HG02970 (cell line): ENCODE results near the gene TMEM120B.
"Not testable (repeated sequence)": the region's sequence is repeated elsewhere in the genome, so short reads cannot be mapped to it uniquely, and the experiment has no call there.

Experiments
- ATAC-seq: cut with Tn5 transposase; IDR thresholded peaks from one replicate; pipeline ENCODE4 v1.9.1; 2021; ENCODE audit warnings: mild to moderate bottlenecking, moderate library complexity, moderate number of reproducible peaks; ENCODE audit not compliant: unreplicated experiment, low FRiP score

The TMEM120B gene

DNA sequence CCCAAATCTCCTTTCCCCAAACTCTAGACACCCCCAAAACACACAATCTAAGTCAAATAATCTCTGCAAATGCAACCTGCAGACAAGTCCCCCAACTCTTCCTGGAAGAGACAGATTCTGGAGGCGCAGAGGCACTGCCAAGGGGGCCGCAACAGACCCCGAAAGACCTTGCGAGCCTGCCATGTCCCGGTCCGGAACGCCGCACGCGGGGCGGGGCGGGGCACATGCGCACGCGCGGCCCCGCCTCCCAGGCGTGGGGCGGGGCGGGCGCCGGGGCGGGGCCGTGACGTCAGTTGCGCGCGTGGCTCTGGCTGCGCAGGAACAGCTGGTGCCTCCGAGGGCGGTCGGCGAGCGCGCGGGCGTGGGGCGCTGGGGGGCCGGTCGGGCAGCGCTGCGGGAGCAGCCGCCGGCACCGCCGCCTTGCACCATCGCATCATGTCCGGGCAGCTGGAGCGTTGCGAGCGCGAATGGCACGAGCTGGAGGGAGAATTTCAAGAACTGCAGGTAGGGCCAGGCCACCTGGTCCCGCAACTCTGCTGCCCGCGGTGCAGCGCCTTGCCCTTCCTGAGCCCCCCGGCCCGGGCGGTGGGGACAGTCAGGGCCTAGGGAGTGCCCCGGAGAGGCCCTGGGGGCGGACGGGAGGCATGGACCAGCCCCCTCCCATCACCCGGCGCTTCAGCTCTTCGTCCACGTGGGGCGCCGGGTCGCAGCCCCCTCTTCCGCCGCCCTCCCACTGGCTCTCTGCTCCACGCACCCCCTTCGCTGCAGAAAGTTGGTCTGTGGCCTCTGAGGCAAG is at the start of gene TMEM120B:
Gene TMEM120B, plus strand, starts transcription at position 292 of the 796 bp plus-strand sequence. Its CDS starts 144 bp downstream, at position 436.
- ATAC-seq, result peak; percentile 87

DNA sequence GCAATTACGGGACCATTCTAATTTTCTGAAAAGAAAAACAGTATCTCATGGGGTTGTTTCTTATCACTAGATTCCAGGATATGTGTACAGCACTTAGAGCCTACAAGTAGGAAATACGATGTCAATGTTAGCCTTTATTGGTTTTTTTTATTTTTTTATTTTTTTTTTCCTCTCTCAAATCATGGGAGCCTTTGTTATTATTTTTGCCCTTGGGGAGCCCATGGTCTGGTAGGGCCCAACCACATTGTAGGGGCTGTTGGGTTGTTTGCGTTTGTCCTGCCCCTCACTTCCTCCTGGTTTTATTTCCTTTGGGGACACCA is 49.0 kb upstream of the TMEM120B start:
- no peak for ATAC-seq

DNA sequence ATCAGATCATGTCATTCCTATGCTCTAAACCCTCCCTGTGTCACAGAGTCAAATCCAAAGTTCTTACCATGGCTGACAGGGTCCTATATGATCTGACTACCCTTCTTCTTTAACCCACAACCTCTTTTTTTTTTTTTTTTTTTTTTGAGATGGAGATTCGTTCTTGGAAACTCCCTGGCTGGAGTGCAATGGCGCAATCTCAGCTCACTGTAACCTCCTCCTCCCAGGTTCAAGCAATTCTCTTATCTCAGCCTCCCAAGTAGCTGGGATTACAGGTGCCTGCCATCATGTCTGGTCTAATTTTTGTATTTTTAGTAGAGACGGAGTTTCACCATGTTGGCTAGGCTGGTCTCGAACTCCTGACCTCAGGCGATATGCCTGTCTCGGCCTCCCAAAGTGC is 45.7 kb upstream of the TMEM120B start:
- not testable (repeated sequence) for ATAC-seq

DNA sequence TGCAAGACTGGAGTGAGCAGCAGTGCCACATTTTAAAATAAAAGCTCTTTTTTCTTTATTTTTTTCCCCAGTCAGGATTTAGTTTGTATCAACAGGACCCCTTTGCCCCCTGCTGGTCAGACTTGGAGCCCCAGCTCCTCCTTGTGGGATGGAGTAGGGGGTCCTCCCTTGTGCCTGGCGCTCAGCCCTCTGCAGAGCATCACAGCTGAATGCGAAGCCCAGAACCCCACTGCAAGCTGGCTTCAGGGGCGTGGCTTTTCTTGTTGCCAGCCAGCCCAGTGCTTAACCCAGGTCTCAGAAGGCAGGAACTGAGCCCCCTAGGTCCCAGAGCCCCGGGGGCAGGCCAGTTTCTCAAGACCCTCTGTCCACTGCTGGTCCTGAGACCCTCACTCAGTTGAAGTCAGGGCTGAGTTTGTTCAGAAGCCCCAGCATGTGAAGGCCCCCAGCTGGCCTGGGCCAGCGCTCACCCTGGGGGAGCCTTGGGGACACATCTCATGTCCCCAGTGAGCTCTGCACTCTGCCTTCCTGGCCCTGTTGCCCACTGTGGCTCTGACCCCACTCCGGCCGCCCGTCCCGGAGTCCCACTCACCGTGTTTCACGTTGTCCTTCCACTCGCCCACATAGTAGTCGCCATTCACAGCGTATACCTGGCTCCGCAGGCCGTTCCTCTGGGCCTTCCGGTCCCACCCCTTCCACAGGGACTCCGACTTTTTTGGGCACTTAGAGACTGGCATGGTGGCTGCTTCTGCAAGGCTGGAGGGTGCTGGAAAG is 43.6 kb upstream of the TMEM120B start:
- ATAC-seq, result no peak

DNA sequence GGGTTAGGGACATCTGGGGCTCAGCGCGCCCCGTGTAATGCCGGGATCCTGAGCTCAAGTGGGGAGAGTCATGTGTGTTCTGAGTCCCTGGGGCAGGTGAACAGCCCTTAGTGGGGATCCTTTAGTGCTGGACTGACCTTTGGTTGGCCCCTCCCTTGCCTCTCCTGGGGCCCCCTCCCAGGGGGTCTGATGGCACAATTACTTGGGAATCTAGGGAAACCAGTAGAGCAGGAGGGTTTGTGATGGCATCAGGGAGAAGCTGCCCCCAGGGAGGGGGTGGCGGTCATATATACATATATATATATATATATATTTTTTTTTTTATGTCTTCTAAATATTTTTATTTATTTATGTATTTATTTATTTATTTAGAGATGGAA is 43.0 kb upstream of the TMEM120B start, which contains the start of gene MORN3:
Gene MORN3, minus strand, starts transcription at position 134 of the 380 bp plus-strand sequence. CDS start 171 bp downstream, outside the sequence.
- no peak for ATAC-seq

DNA sequence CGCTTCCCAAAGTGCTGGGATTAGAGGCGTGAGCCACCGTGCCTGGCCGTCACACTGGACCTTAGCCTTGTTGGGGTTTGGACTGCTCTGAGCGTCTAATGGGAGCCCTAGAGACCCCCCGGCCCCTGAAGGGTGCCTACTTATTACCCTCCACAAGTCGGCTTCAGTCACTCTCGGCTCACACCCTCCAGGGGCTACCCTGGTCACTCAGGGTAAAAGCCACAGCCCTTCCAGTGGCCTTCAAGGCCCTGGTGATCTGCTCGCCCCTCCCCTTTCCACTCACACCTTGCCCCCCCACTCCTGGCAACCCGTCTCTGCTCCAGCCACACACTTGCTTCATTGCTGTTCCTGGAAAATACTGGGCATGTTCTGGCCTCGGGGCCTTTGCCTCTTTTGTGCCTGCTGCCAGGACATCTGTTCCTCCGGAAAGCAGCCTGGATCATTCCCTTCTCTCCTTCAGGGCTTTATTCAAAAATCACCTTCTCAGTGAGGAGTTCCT is 39.5 kb upstream of the TMEM120B start:
- ATAC-seq, result no peak

DNA sequence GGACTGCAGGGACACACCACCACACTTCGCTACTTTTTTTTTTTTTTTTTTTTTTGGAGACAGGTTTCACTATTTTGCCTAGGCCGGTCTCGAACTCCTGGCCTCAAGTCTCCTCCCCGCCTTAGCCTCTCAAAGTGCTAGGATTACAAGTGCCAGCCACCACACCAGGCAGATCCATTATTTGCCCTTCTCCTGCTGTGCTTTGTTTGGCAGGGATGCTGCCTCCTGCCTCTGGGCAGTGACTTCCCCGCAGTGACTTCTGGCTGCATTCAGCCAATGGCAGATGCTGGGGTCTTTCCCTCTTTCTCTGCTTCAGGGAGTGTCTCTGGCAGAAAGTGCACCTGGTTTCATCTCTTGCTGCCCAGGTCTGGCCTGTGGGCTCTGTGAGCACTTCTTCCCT is 36.4 kb upstream of the TMEM120B start:
- ATAC-seq, result no peak

DNA sequence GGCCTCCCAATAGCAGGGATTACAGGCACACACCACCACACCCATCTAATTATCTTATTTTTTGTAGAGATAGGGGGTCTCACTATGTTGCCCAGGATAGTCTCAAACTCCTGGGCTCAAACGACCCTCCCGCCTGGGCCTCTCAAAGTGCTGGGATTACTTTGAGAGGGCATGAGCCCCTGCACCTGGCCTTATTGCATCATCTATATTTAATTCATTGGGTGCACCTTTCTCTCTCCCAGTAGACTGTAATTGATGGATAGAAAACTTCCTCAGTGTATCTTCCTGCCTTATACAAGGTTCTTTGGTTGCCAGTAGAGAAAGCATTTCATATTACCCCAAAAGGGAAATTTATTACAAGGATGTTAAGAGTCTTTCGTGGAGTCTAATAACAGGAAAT is 34.2 kb upstream of the TMEM120B start:
- ATAC-seq, result no peak

DNA sequence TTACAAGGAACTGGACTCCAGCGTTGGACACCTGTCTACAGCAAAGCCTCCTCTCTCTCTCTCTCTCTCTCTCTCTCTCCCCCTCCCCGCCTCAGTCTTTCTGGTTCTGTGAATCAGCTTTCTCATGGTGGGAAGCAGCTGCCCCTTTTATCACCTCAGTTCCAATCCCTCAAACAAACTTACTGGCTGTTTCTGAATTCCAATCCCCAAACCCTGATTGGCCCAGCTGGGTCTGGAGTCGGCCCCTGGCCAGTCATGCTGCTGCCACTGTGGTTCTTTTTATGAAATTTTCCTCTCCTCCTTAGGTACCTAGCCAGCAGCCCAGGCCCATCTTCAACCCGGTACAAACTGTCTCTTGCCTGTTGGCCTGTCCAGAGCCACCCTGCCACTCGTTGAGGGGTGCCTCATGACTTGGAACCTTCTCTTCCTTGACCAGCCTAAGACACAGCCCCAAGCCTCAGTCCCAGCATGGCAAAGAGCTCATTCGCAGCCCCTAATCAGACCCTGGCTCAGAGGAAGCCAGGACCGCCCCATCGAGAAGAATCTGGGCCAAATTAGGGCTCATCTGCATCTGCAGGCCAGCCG is 33.7 kb upstream of the TMEM120B start:
- ATAC-seq, result no peak

DNA sequence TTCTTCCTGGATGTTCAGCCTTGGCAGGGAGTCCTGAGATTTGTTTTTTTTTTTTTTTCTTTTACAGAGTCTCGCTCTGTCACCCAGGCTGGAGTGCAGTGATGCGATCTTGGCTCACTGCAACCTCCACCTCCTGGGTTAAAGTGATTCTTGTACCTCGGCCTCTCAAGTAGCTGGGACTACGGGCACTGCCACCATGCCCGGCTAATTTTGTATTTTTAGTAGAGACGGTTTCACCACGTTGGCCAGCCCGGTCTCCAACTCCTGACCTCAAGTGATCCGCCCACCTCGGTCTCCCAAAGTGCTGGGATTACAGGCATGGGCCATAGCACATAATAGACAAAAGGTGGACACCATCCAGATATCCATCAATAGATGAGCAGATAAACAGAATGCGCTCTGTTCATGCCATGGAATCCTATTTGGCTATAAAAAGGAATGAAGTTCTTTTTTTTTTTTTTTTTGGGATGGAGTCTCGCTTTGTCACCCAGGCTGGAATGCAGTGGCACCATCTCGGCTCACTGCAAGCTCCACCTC is 32.8 kb upstream of the TMEM120B start:
- ATAC-seq, result not testable (repeated sequence)

DNA sequence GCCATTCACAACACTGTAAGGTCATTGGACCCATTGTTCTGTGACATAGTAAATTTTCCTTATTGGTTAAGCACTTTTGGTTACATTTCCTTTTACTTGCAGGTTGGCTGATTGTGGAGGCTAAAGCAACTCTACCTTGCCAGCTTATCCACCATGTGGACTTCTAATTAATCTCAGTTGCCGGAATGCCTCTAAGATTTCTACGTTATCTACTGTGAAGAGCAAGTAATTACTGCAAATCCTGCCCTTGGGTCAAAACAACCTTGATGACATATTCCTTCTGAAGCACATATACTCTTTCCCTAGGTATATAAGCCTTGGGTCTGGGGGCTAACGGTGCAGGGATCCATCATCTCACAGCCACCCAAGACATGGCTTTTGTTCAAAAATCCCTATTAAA is 23.6 kb upstream of the TMEM120B start:
- no peak for ATAC-seq

DNA sequence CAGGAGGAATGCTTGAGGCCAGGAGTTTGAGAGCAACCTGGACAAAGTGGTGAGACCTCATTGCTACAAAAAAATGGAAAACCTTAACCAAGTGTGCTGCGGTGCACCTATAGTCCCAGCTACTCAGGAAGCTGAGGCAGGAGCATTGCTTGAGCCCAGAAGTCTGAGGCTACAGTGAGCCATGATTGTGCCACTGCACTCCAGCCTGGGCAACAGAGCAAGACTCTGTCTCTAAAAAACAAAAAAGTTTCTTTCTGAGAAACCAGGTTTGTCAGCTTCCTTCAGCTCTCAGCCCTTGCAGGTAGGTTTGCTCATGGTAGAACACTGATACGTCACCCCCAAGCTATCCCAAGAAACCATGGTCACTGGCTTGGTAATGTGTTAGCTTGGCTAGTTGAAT is 23.1 kb upstream of the TMEM120B start:
- no peak for ATAC-seq

DNA sequence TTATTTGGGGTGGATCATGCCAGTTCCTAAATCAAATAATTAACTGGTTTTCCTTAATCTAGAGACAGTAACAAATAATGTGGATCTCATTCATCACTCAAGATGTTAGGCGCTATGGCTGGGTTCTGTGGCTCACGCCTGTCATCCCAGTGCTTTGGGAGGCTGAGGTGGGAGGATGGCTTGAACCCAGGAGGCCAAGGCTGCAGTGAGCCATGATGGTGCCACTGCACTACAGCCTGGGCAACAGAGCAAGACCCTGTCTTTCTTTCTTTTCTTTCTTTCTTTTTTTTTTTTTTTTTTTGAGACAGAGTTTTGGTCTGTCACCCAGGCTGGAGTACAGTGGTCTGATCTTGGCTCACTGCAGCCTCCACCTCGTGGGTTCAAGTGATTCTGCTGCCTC is 19.8 kb upstream of the TMEM120B start:
- not testable (repeated sequence) for ATAC-seq

DNA sequence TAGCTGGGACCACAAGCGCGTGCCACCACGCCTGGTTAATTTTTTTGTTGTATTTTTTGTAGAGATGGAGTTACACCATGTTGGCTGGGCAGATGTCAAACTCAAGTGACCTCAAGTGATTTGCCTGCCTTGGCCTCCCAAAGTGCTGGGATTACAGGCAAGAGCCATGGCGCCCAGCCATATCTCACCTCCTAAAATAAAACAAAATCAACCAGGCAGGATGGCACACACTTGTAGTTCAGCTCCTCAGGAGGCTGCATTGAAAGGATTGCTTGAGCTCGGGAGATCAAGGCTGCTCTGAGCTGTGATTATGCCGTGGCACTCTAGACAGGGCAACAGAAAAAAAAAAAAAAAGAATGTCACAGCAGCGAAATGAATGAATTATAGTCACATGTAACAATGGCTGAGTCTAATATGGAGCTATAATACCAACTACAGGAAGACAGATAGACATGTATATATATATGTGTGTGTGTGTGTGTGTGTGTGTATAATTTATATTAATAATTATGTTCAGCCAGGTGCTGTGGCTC is 19.3 kb upstream of the TMEM120B start:
- ATAC-seq, result no peak

DNA sequence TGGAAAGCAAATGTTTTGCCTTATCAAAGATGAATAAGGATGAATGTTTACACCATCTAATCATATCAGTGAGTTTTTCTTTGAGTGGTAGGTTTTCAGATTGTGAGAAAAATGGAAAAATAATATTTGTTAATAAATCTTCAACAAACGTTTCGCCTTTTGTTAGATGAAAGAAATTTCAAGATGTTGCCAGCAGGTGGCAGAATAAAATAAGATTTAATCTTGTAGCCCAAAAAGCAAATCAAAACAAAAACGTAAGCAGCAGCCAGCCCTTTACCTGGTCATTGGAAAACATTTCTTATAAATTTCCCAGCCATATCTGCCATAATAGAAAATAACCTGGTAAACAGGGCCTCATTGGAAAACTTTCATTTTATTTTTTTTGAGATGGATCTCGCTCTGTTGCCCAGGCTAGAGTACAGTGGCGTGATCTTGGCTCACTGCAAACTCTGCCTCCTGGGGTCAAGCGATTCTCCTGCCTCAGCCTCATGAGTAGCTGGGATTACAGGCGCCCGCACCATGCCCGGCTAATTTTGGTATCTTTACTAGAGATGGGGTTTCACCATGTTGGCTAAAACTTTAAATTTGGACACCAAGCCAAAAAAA is 15.4 kb upstream of the TMEM120B start:
- ATAC-seq, result no peak

DNA sequence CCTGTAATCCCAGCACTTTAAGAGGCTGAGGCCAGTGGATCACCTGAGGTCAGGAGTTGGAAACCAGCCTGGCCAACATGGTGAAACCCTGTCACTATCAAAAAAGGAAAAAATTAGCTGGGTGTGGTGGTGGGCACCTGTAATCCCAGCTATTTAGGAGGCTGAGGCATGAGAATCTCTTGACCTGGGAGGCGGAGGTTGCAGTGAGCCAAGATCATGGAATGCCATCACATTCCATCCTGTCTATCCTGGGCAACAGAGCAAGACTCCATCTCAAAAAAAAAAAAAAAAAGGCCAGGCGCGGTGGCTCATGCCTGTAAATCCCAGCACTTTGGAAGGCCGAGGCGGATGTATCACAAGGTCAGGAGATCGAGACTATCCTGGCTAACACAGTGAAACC is 14.7 kb upstream of the TMEM120B start:
- not testable (repeated sequence) for ATAC-seq

DNA sequence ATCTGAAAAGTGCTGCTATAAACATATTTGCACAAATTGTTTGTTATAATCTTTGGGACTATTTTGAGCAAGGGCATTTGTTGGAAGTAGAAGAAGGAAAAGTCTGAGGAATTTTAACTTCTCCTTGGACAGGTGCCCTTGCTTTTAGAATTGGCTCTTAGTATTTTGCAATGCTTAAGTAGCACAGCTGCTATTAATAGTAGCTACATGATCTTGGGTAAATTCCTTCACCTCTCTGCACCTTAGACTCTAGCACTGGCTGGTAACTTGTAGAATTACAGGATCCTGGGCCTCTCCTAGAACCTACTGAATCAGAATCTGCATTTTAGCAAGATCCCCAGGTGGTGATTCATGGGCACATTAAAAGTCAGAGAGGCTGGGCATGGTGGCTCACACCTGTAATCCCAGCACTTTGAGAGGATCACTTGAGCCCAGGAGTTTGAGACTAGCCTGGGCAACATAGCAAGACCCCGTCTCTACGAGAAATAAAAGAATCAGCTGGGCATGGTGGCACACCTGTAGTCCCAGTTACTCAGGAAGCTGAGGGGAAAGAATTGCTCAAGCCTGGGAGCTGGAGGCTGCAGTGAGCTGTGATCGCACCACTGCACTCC is 10.8 kb upstream of the TMEM120B start:
- ATAC-seq, result no peak

DNA sequence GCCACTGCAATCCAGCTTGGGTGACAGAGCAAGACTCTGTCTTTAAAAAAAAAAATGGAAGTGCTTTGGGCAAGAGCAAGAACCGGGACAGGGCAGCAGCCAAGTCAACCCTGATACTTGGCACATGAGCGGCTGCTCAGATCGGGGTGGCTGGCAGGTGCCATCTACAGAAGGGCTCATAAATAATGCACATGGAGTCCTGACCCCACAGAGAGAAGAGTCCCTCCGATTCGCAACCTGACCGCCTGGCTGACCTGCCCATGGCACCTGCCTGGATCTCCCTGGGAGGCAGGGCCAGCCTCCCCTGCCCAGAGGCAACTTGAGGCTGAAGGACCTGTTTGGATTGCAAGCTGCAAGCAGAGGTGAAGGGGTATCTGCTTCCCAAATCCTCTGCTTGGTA is 9.6 kb upstream of the TMEM120B start:
- no peak for ATAC-seq

DNA sequence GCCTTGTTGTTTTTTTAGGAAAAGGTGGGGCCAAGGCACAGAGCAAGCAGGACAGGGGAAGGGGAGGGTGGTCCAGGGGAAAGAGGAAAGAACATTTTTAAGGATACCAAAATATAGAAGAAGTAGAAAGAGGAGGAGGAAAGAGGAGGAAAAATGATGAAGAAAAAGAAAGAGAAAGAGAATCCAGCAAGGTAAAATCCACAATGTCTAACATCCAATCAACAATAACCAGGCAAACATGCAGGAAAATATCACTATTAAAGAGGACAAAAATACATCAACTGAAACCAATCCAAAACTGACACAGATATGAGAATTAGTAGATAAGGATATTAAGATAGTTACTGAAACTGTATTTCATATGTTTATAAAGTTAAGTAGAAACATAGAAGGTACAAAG is 7.0 kb upstream of the TMEM120B start:
- no peak for ATAC-seq
